EH (cell line): ENCODE results near the gene CAPS.
A peak's percentile ranks its signal among the peaks of the same experiment; 100 is the strongest.
"Not testable (repeated sequence)": the region's sequence is repeated elsewhere in the genome, so short reads cannot be mapped to it uniquely, and the experiment has no call there.

Experiments
- DNase-seq: peaks from one replicate; pipeline ENCODE4 v3.0.0-alpha.2; 2015; ENCODE audit warnings: low read depth

Gene CAPS

GRCh38 chr19:5957170-5957569 is 43.1 kb downstream of the CAPS start:
- peak; percentile 50 for DNase-seq

GRCh38 chr19:5958074-5958850 is 44.2 kb downstream of the CAPS start:
- DNase-seq, result no peak

GRCh38 chr19:5958851-5959122 is 44.7 kb downstream of the CAPS start:
- no peak for DNase-seq

GRCh38 chr19:5959260-5960004 is 45.4 kb downstream of the CAPS start:
- DNase-seq, result no peak

GRCh38 chr19:5960005-5961001 is 46.2 kb downstream of the CAPS start:
- DNase-seq, result no peak

GRCh38 chr19:5961641-5961968 is 47.6 kb downstream of the CAPS start:
- DNase-seq, result not testable (repeated sequence)

- DNase-seq, result peak; percentile 53
Measured at GRCh38 chr19:5961969-5962945, 48.2 kb downstream of the CAPS start.

- DNase-seq, result not testable (repeated sequence)
Measured at GRCh38 chr19:5963259-5963658, 49.2 kb downstream of the CAPS start.

GRCh38 chr19:5963855-5964254 is 49.8 kb downstream of the CAPS start:
- DNase-seq, result no peak

GRCh38 chr19:5964816-5965565 is 50.9 kb downstream of the CAPS start:
- DNase-seq, result no peak
